ENCODE results near the gene XAGE1A.
"Not testable (repeated sequence)": the region's sequence is repeated elsewhere in the genome, so short reads cannot be mapped to it uniquely, and the experiment has no call there.

DNA sequence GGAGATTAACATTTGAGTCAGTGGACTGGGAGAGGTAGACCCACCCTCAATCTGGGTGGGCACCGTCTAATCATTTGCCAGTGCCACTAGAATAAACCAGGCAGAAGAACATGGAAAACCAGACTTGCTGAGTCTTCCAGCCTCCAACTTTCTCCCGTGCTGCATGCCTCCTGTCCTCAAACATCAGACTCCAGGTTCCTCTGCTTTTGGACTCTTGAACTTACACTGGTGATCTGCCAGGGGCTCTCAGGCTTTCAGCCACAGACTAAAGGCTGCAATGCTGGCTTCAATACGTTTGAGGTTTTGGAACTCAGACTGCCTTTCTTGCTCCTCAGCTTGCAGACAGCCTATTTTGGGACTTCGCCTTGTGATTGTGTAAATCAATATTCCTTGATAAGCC, 45.4 kb downstream of the XAGE1A start:
- not testable (repeated sequence) for TF ChIP-seq POLR2AphosphoS5, CTCF (IDR thresholded peaks at IDR 0.05)
